ENCODE results near the gene LIN9. TPM values are rescaled to one million over a fixed set of nuclear protein-coding genes. Genes with fewer than 3 reads are reported as not detected.

Gene LIN9
- total RNA-seq (2.8 TPM in 2 replicates), polyA plus RNA-seq (2.3 and 5.2 TPM in 2 replicates), polyA minus RNA-seq (ENCODE audit: low replicate concordance) (not detected in 2 replicates)
- 1.0 and 2.8 TPM in 2 replicates for polyA plus RNA-seq (2012)

DNA sequence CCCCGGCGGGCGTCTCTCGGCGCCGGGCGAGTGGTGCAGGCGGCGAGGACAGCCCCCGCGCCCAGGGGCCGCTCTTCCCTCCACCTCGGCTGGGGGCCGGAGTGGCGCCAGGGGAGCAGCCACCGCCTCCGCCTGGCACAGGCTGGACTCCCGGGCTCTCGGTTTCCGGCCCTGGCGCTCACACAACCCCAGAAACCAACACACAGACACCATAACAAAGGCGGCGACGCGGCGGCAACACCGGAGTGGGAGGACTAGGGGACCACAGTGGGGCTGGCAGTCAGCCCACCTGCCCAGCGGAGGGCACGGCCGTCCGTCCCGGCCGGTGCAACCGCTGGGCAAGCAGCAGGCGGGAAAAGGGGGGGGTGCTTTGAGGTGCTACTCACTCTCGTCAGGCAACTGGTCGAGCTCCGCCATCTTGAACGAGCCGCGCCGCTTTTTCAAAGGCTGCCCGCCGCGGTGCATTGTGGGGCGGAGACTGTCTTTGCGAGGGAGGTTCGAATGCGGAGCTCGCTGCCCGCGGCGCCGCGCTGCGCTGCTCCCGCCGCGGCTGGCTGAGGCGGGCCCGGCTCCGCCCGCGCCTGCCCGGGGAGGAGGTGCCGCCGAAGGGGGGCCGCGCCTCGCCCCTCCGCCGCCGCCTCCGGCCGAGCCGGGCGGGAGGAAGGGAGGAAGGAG, at the start of gene LIN9:
Gene LIN9, minus strand, starts transcription at position 442 of the 675 bp plus-strand sequence. Its CDS starts 25 bp downstream, at position 417.
- TF ChIP-seq EZH2 (IDR thresholded peaks at IDR 0.05; ENCODE audit: low read length, missing control alignments): no peak
- TF ChIP-seq, protein P1, sequence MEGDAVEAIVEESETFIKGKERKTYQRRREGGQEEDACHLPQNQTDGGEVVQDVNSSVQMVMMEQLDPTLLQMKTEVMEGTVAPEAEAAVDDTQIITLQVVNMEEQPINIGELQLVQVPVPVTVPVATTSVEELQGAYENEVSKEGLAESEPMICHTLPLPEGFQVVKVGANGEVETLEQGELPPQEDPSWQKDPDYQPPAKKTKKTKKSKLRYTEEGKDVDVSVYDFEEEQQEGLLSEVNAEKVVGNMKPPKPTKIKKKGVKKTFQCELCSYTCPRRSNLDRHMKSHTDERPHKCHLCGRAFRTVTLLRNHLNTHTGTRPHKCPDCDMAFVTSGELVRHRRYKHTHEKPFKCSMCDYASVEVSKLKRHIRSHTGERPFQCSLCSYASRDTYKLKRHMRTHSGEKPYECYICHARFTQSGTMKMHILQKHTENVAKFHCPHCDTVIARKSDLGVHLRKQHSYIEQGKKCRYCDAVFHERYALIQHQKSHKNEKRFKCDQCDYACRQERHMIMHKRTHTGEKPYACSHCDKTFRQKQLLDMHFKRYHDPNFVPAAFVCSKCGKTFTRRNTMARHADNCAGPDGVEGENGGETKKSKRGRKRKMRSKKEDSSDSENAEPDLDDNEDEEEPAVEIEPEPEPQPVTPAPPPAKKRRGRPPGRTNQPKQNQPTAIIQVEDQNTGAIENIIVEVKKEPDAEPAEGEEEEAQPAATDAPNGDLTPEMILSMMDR (conservative IDR thresholded peaks at IDR 0.05 in 1 of 2, IDR thresholded peaks at IDR 0.05 in 1 of 2; ENCODE audit: low read depth in 1 of 2, low read length in 2 of 2): no peak
- Histone ChIP-seq H4K20me1 (ENCODE audit: control insufficient read depth, extremely low read depth, insufficient read depth, low read length) (no peaks in the 10 kb centered on the region), H3K9me3 (ENCODE audit: control insufficient read depth, insufficient read depth, low read depth, low read length) (no peaks in the 10 kb centered on the region), H3K36me3 (ENCODE audit: control insufficient read depth, insufficient read depth, low read length) (no peaks in the 10 kb centered on the region), H3K4me3 (replicated peaks in 1 of 4; ENCODE audit: control extremely low read depth in 1 of 4, insufficient read depth in 1 of 4, low read depth in 3 of 4, low read length in 4 of 4) (peak within 1 kb of the TSS; percentile 80 to 98 (median 96)), H3K9ac (ENCODE audit: insufficient read depth, low read length) (peak within 1 kb of the TSS; percentile 75), H2AFZ (ENCODE audit: low read length) (peak within 1 kb of the TSS; percentile 97), H3K4me2 (ENCODE audit: extremely low read depth, insufficient read depth, low read length) (peak within 1 kb of the TSS; percentile 88), H3K27ac (ENCODE audit: insufficient read depth, low read length) (peak within 1 kb of the TSS; percentile 74), H3K27me3 (ENCODE audit: control insufficient read depth, insufficient read depth, low read length) (peaks cover 4% of the 10 kb centered on the region), H3K79me2 (ENCODE audit: control insufficient read depth, insufficient read depth, low read length) (peaks cover 27% of the 10 kb centered on the region), H3K4me1 (ENCODE audit: control insufficient read depth, extremely low read depth, insufficient read depth, low read length) (no peaks in the 10 kb centered on the region)
- peak; percentile 83 to 88 for DNase-seq (ENCODE audit: low read depth in 2 of 2)

DNA sequence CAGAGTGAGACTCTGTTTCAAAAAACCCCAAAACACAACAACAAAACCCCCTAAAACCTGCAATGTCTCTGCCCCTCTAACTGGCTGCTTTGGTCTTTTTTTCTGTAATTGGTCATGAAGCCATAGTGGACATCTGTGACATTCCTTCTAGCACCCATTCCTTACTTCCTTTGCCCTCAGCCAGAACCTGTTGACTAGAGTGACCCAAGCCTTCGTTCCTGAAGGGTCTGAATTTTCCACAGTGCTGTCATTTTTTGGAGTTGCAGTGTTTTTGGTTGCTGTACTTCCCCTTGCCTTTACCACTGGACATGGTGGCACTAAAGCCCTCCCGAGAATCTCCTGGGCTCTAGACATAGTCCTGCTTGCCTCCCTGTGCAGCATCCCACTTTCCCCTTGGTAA, 48.5 kb upstream of the LIN9 start:
- Histone ChIP-seq H3K36me3 (ENCODE audit: control insufficient read depth, insufficient read depth, low read length) (peaks cover 5% of the 10 kb centered on the region), H2AFZ (ENCODE audit: low read length) (no peak overlapping the region), H3K9me3 (ENCODE audit: control insufficient read depth, insufficient read depth, low read depth, low read length) (no peaks in the 10 kb centered on the region), H4K20me1 (ENCODE audit: control insufficient read depth, extremely low read depth, insufficient read depth, low read length) (no peaks in the 10 kb centered on the region), H3K27ac (ENCODE audit: insufficient read depth, low read length) (no peak overlapping the region), H3K79me2 (ENCODE audit: control insufficient read depth, insufficient read depth, low read length) (no peaks in the 10 kb centered on the region), H3K27me3 (ENCODE audit: control insufficient read depth, insufficient read depth, low read length) (no peaks in the 10 kb centered on the region), H3K9ac (ENCODE audit: insufficient read depth, low read length) (no peak overlapping the region), H3K4me1 (ENCODE audit: control insufficient read depth, extremely low read depth, insufficient read depth, low read length) (no peaks in the 10 kb centered on the region), H3K4me3 (replicated peaks in 1 of 4; ENCODE audit: control extremely low read depth in 1 of 4, insufficient read depth in 1 of 4, low read depth in 3 of 4, low read length in 4 of 4) (no peak overlapping the region), H3K4me2 (ENCODE audit: extremely low read depth, insufficient read depth, low read length) (no peak overlapping the region)
- TF ChIP-seq, protein P1 (conservative IDR thresholded peaks at IDR 0.05 in 1 of 2, IDR thresholded peaks at IDR 0.05 in 1 of 2; ENCODE audit: low read depth in 1 of 2, low read length in 2 of 2): no peak
- no peak for TF ChIP-seq EZH2 (IDR thresholded peaks at IDR 0.05; ENCODE audit: low read length, missing control alignments)
- DNase-seq (ENCODE audit: low read depth in 2 of 2): no peak

GRCh38 chr1:226355669-226356551, 46.9 kb upstream of the LIN9 start:
- Histone ChIP-seq H3K9me3 (ENCODE audit: control insufficient read depth, insufficient read depth, low read depth, low read length) (no peaks in the 10 kb centered on the region), H4K20me1 (ENCODE audit: control insufficient read depth, extremely low read depth, insufficient read depth, low read length) (no peaks in the 10 kb centered on the region), H3K4me2 (ENCODE audit: extremely low read depth, insufficient read depth, low read length) (no peak overlapping the region), H2AFZ (ENCODE audit: low read length) (no peak overlapping the region), H3K36me3 (ENCODE audit: control insufficient read depth, insufficient read depth, low read length) (no peaks in the 10 kb centered on the region), H3K9ac (ENCODE audit: insufficient read depth, low read length) (no peak overlapping the region), H3K27me3 (ENCODE audit: control insufficient read depth, insufficient read depth, low read length) (no peaks in the 10 kb centered on the region), H3K4me1 (ENCODE audit: control insufficient read depth, extremely low read depth, insufficient read depth, low read length) (no peaks in the 10 kb centered on the region), H3K4me3 (replicated peaks in 1 of 4; ENCODE audit: control extremely low read depth in 1 of 4, insufficient read depth in 1 of 4, low read depth in 3 of 4, low read length in 4 of 4) (no peak overlapping the region), H3K79me2 (ENCODE audit: control insufficient read depth, insufficient read depth, low read length) (no peaks in the 10 kb centered on the region), H3K27ac (ENCODE audit: insufficient read depth, low read length) (no peak overlapping the region)
- TF ChIP-seq, protein P1 (conservative IDR thresholded peaks at IDR 0.05 in 1 of 2, IDR thresholded peaks at IDR 0.05 in 1 of 2; ENCODE audit: low read depth in 1 of 2, low read length in 2 of 2): no peak
- no peak for TF ChIP-seq EZH2 (IDR thresholded peaks at IDR 0.05; ENCODE audit: low read length, missing control alignments)
- DNase-seq (ENCODE audit: low read depth in 2 of 2): no peak
